ENCODE results near the gene INHBC.
"Not testable (repeated sequence)": the region's sequence is repeated elsewhere in the genome, so short reads cannot be mapped to it uniquely, and the experiment has no call there.

INHBC gene

DNA sequence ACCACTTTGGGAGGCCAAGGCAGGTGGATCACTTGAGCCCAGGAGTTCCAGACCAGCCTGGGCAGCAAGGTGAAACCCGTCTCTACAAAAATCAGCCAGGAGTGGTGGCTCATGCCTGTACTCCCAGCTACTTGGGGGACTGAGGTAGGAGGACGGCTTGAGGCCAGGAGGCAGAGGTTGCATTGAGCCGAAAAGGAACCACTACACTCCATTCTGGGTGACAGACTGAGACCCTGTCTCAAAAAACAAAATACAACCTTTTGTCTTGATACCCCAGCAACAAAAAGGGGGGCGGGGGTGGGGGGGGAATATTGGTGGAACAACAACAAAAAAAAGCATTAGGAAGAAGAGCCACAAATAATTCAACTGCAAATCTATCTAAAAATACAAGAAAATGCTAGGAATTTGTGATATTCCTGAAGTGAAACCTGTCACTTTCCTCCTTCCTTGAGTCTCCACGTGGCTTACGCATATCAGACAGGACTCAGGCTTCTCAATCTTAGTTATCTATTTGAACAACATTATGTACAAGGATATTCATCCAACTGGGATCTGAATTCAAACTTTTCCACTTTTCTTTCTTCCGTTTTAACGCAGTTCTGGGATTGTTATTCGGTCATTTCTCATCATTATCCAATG lies 5.0 kb upstream of the INHBC start:
- Histone ChIP-seq H3K9me3 (ENCODE audit: control insufficient read depth, insufficient read depth, low read length) (no peaks in the 10 kb centered on the region), H3K4me1 (ENCODE audit: control insufficient read depth, insufficient read depth, low read length) (peaks cover 14% of the 10 kb centered on the region), H3K9ac (ENCODE audit: low read depth, low read length) (peak overlapping the region; percentile 55), H3K36me3 (ENCODE audit: control insufficient read depth, insufficient read depth, low read length) (no peaks in the 10 kb centered on the region), H3K27me3 (ENCODE audit: control insufficient read depth, insufficient read depth, low read length) (no peaks in the 10 kb centered on the region), H3K4me3 (ENCODE audit: low read depth, low read length) (peak overlapping the region; percentile 66), H3K27ac (ENCODE audit: low read depth, low read length) (peak overlapping the region; percentile 87)

- Histone ChIP-seq H3K9ac (ENCODE audit: low read depth, low read length) (peak overlapping the region; percentile 55), H3K27me3 (ENCODE audit: control insufficient read depth, insufficient read depth, low read length) (no peaks in the 10 kb centered on the region), H3K9me3 (ENCODE audit: control insufficient read depth, insufficient read depth, low read length) (no peaks in the 10 kb centered on the region), H3K4me3 (ENCODE audit: low read depth, low read length) (peak overlapping the region; percentile 66), H3K27ac (ENCODE audit: low read depth, low read length) (peak overlapping the region; percentile 87), H3K36me3 (ENCODE audit: control insufficient read depth, insufficient read depth, low read length) (no peaks in the 10 kb centered on the region), H3K4me1 (ENCODE audit: control insufficient read depth, insufficient read depth, low read length) (peaks cover 14% of the 10 kb centered on the region)
Observed at GRCh38 chr12:57430112-57430930, 4.3 kb upstream of the INHBC start.

DNA sequence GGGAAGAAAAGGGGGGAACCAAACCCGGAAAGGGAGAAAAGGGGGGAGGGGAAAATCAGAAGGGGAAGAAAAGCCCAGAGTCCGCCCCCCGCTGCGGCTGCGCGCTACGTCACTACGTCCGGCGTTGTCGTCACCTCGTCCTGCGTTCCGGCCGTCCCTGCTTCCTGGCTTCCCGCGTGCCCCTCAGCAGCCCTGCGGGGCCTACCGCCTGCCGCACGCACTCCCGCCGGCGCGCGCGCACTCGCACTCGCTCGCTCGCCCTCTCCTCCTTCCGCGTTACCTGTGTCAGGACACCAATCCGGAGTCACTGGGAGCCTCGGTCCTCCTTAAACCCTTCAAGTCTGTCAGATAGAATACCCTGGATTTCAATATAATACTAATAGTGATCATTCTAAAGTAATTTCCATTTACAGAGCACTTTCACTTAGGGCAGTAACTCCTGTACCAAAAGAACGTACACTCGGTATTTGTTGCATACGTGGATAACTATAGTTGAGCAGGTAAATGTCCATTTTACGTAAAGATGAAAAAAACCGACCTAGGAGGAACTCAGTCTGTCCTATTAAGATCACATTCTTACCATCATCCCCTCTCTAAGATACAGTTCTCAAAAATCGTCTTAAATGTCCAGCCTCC lies 3.5 kb upstream of the INHBC start, which contains the start of gene R3HDM2:
Gene R3HDM2 (minus strand): TSS at position 113 of the 636 bp plus-strand sequence. CDS start 120,615 bp downstream, outside the sequence.
- Histone ChIP-seq H3K36me3 (ENCODE audit: control insufficient read depth, insufficient read depth, low read length) (no peaks in the 10 kb centered on the region), H3K9ac (ENCODE audit: low read depth, low read length) (peak within 1 kb of the TSS; percentile 78), H3K4me3 (ENCODE audit: low read depth, low read length) (peak within 1 kb of the TSS; percentile 66), H3K9me3 (ENCODE audit: control insufficient read depth, insufficient read depth, low read length) (no peaks in the 10 kb centered on the region), H3K4me1 (ENCODE audit: control insufficient read depth, insufficient read depth, low read length) (peaks cover 14% of the 10 kb centered on the region), H3K27ac (ENCODE audit: low read depth, low read length) (peak within 1 kb of the TSS; percentile 87), H3K27me3 (ENCODE audit: control insufficient read depth, insufficient read depth, low read length) (no peaks in the 10 kb centered on the region)

- peaks cover 14% of the 10 kb centered on the region for H3K4me1 ChIP-seq (ENCODE audit: control insufficient read depth, insufficient read depth, low read length)
Observed at GRCh38 chr12:57431654-57432188, 2.9 kb upstream of the INHBC start.

DNA sequence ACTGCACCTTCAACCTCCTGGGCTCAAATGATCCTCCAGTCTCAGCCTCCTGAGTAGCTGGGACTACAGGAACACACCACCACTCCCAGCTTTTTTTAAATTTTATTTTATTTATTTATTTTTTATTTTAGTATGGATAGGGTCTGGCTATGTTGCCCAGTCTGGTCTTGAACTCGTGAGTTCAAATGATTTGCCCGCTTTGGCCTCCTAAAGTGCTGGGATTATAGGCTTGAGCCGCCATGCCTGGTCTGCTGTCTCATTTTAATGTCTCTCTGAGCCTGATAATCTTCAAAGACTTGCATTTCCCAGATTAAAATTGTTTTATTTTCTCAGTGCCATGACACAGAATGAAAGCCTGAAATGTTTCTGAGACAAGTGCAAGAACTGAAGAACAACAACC lies 1.2 kb upstream of the INHBC start:
- Histone ChIP-seq H3K36me3 (ENCODE audit: control insufficient read depth, insufficient read depth, low read length) (no peaks in the 10 kb centered on the region), H3K9ac (ENCODE audit: low read depth, low read length) (no peak overlapping the region), H3K27me3 (ENCODE audit: control insufficient read depth, insufficient read depth, low read length) (no peaks in the 10 kb centered on the region), H3K9me3 (ENCODE audit: control insufficient read depth, insufficient read depth, low read length) (no peaks in the 10 kb centered on the region), H3K4me1 (ENCODE audit: control insufficient read depth, insufficient read depth, low read length) (peaks cover 14% of the 10 kb centered on the region), H3K27ac (ENCODE audit: low read depth, low read length) (no peak overlapping the region), H3K4me3 (ENCODE audit: low read depth, low read length) (no peak overlapping the region)

More at GRCh38 chr12:57431654-57432188, 2.9 kb upstream of the INHBC start:
- Histone ChIP-seq H3K9me3 (ENCODE audit: control insufficient read depth, insufficient read depth, low read length) (no peaks in the 10 kb centered on the region), H3K27ac (ENCODE audit: low read depth, low read length) (peak overlapping the region; percentile 87), H3K36me3 (ENCODE audit: control insufficient read depth, insufficient read depth, low read length) (no peaks in the 10 kb centered on the region), H3K27me3 (ENCODE audit: control insufficient read depth, insufficient read depth, low read length) (no peaks in the 10 kb centered on the region), H3K4me3 (ENCODE audit: low read depth, low read length) (peak overlapping the region; percentile 66), H3K9ac (ENCODE audit: low read depth, low read length) (peak overlapping the region; percentile 78; the same call in 1 of the 2 replicates)

DNA sequence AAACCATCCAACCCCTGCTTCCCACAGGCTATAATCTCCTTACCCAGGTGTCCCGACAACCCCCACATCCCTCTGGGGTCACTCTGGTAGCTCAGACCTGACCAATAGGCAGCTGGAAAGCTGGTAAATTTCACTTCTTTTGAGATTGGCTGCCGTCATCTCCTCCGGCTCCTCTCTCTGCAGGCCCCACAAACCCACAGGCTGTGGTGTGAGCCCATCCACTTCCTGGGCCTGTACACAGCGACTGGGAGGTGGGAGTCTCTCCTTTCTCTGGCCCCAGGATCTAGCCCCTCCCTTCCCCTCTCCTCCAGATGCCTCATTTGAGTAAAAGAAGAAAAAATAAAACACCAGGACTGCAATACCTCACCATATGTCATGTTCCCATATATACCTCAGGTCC lies 709 bp downstream of the INHBC start:
- H3K27ac ChIP-seq (ENCODE audit: low read depth, low read length), result no peak overlapping the region
- peaks cover 8% of the 10 kb centered on the region for H3K4me1 ChIP-seq (ENCODE audit: control insufficient read depth, insufficient read depth, low read length)
- no peak overlapping the region for H3K9ac ChIP-seq (ENCODE audit: low read depth, low read length)
- H3K36me3 ChIP-seq (ENCODE audit: control insufficient read depth, insufficient read depth, low read length), result no peaks in the 10 kb centered on the region
- no peaks in the 10 kb centered on the region for H3K9me3 ChIP-seq (ENCODE audit: control insufficient read depth, insufficient read depth, low read length)
- H3K4me3 ChIP-seq (ENCODE audit: low read depth, low read length), result no peak overlapping the region
- no peaks in the 10 kb centered on the region for H3K27me3 ChIP-seq (ENCODE audit: control insufficient read depth, insufficient read depth, low read length)

DNA sequence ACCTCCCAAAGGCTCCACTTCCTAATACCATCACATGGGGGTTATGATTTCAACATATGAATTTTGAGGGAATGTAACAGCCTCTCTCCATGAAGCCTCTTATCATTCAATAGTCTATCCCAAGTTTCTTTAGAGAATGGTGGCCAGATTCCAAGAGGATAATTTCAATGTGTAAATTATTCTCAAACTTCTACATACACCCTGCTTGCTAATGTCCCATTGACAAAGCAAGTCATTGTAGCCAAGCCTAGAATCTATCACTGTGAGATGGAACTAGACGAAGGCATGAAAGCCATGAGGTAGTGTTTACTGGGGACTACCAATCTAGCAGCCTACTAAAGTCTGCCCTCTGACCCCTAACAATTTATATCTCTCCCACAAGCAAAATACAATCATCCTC lies 3.8 kb downstream of the INHBC start:
- Histone ChIP-seq H3K9ac (ENCODE audit: low read depth, low read length) (no peak overlapping the region), H3K27ac (ENCODE audit: low read depth, low read length) (no peak overlapping the region), H3K27me3 (ENCODE audit: control insufficient read depth, insufficient read depth, low read length) (no peaks in the 10 kb centered on the region), H3K4me1 (ENCODE audit: control insufficient read depth, insufficient read depth, low read length) (no peaks in the 10 kb centered on the region), H3K9me3 (ENCODE audit: control insufficient read depth, insufficient read depth, low read length) (no peaks in the 10 kb centered on the region), H3K36me3 (ENCODE audit: control insufficient read depth, insufficient read depth, low read length) (no peaks in the 10 kb centered on the region), H3K4me3 (ENCODE audit: low read depth, low read length) (no peak overlapping the region)

- Histone ChIP-seq H3K36me3 (ENCODE audit: control insufficient read depth, insufficient read depth, low read length) (no peaks in the 10 kb centered on the region), H3K4me1 (ENCODE audit: control insufficient read depth, insufficient read depth, low read length) (no peaks in the 10 kb centered on the region), H3K9me3 (ENCODE audit: control insufficient read depth, insufficient read depth, low read length) (no peaks in the 10 kb centered on the region), H3K9ac (ENCODE audit: low read depth, low read length) (no peak overlapping the region), H3K27me3 (ENCODE audit: control insufficient read depth, insufficient read depth, low read length) (no peaks in the 10 kb centered on the region), H3K4me3 (ENCODE audit: low read depth, low read length) (no peak overlapping the region), H3K27ac (ENCODE audit: low read depth, low read length) (no peak overlapping the region)
Observed at GRCh38 chr12:57439762-57440266, 5.2 kb downstream of the INHBC start.

DNA sequence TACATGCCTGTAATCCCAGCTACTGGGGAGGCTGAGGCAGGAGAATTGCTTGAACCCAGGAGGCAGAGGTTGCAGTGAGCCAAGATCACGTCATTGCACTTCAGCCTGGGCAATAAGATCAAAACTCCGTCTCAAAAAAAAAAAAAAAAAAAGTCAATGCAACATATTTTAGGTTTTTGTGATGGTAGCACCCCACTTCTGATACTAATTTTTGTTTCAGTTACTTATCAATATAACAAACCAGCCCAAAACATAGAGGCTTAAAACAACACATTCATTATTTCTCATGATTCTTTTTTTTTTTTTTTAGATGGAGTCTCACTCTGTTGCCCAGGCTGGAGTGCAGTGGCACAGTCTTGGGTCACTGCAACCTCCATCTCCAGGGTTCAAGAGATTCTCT lies 6.8 kb downstream of the INHBC start:
- not testable (repeated sequence) for H3K9ac ChIP-seq (ENCODE audit: low read depth, low read length); H3K27ac ChIP-seq (ENCODE audit: low read depth, low read length); H3K4me1 ChIP-seq (ENCODE audit: control insufficient read depth, insufficient read depth, low read length); H3K9me3 ChIP-seq (ENCODE audit: control insufficient read depth, insufficient read depth, low read length); H3K27me3 ChIP-seq (ENCODE audit: control insufficient read depth, insufficient read depth, low read length); H3K4me3 ChIP-seq (ENCODE audit: low read depth, low read length); H3K36me3 ChIP-seq (ENCODE audit: control insufficient read depth, insufficient read depth, low read length)

- H3K9me3 ChIP-seq (ENCODE audit: control insufficient read depth, insufficient read depth, low read length), result no peaks in the 10 kb centered on the region
- no peak overlapping the region for H3K4me3 ChIP-seq (ENCODE audit: low read depth, low read length)
- no peak overlapping the region for H3K9ac ChIP-seq (ENCODE audit: low read depth, low read length)
- H3K4me1 ChIP-seq (ENCODE audit: control insufficient read depth, insufficient read depth, low read length), result no peaks in the 10 kb centered on the region
- H3K36me3 ChIP-seq (ENCODE audit: control insufficient read depth, insufficient read depth, low read length), result no peaks in the 10 kb centered on the region
- no peaks in the 10 kb centered on the region for H3K27me3 ChIP-seq (ENCODE audit: control insufficient read depth, insufficient read depth, low read length)
- H3K27ac ChIP-seq (ENCODE audit: low read depth, low read length), result no peak overlapping the region
Observed at GRCh38 chr12:57441846-57442427, 7.4 kb downstream of the INHBC start.
